Astrocyte (in vitro differentiated cells and primary cell): Measurements from ENCODE around the gene FAM53B. TPM values are rescaled to one million over a fixed set of nuclear protein-coding genes. Genes with fewer than 3 reads are reported as not detected.
A peak's percentile ranks its signal among the peaks of the same experiment; 100 is the strongest.

ENCODE experiments used
- DNase-seq: peaks from one replicate; pipeline ENCODE4 v3.0.0-alpha.2; 2010; ENCODE audit warnings: low read depth
- FAIRE-seq: peaks from 2 replicates; lab custom pipeline; 2011; peaks lifted over from hg19 to GRCh38; lab: Jason Lieb, UNC
- H2AFZ ChIP-seq: 2 replicates; pipeline ENCODE4 v1.6.0; 2012; ENCODE audit warnings: low read depth, low read length, inconsistent platforms
- H3K27ac ChIP-seq: 2 replicates; pipeline ENCODE4 v1.5.1; 2011; ENCODE audit warnings: low read depth, low read length, inconsistent platforms
- H3K27me3 ChIP-seq: 2 replicates; pipeline ENCODE4 v1.6.0; 2011; ENCODE audit warnings: low read length, inconsistent platforms; ENCODE audit not compliant: insufficient read depth
- H3K36me3 ChIP-seq: 2 replicates; pipeline ENCODE4 v1.5.1; 2011; ENCODE audit warnings: low read length, inconsistent platforms; ENCODE audit not compliant: insufficient read depth
- H3K4me1 ChIP-seq: 2 replicates; pipeline ENCODE4 v1.5.1; 2011; ENCODE audit warnings: low read length, inconsistent platforms; ENCODE audit not compliant: insufficient read depth
- H3K4me2 ChIP-seq: 2 replicates; pipeline ENCODE4 v1.6.0; 2012; ENCODE audit warnings: low read length, inconsistent platforms
- H3K4me3 ChIP-seq: 2 replicates; pipeline ENCODE4 v1.5.1; 2011; ENCODE audit warnings: low read depth, mild to moderate bottlenecking, low read length, inconsistent platforms; ENCODE audit not compliant: insufficient read depth
- H3K79me2 ChIP-seq: 2 replicates; pipeline ENCODE4 v1.6.0; 2012; ENCODE audit warnings: mild to moderate bottlenecking, low read length, inconsistent platforms; ENCODE audit not compliant: insufficient read depth
- H3K9ac ChIP-seq: 2 replicates; pipeline ENCODE4 v1.6.0; 2012; ENCODE audit warnings: mild to moderate bottlenecking, low read length, inconsistent platforms
- H3K9me3 ChIP-seq: 2 replicates; pipeline ENCODE4 v1.5.1; 2012; ENCODE audit warnings: low read depth, mild to moderate bottlenecking, low read length, inconsistent platforms; ENCODE audit not compliant: insufficient read depth
- H4K20me1 ChIP-seq: 2 replicates; pipeline ENCODE4 v1.6.0; 2012; ENCODE audit warnings: low read length, inconsistent platforms; ENCODE audit not compliant: insufficient read depth
- H3K27ac Mint-ChIP-seq: one replicate; pipeline ENCODE4 v1.8.0; 2021; ENCODE audit warnings: mild to moderate bottlenecking, mixed read lengths; ENCODE audit not compliant: unreplicated experiment
- H3K27me3 Mint-ChIP-seq: one replicate; pipeline ENCODE4 v1.8.0; 2021; ENCODE audit warnings: low read depth, mixed read lengths; ENCODE audit not compliant: unreplicated experiment
- H3K36me3 Mint-ChIP-seq: one replicate; pipeline ENCODE4 v1.8.0; 2021; ENCODE audit warnings: low read depth, mixed read lengths; ENCODE audit not compliant: unreplicated experiment
- H3K4me1 Mint-ChIP-seq: one replicate; pipeline ENCODE4 v1.8.0; 2021; ENCODE audit warnings: low read depth, mixed read lengths; ENCODE audit not compliant: unreplicated experiment
- H3K4me3 Mint-ChIP-seq: one replicate; pipeline ENCODE4 v1.8.0; 2021; ENCODE audit warnings: mild to moderate bottlenecking, moderate library complexity, mixed read lengths; ENCODE audit not compliant: unreplicated experiment
- H3K9me3 Mint-ChIP-seq: one replicate; pipeline ENCODE4 v1.8.0; 2021; ENCODE audit warnings: mild to moderate bottlenecking, mixed read lengths; ENCODE audit not compliant: unreplicated experiment
- EZH2 ChIP-seq: IDR thresholded peaks from 2 replicates; pipeline ENCODE4 v1.6.1; 2012; ENCODE audit warnings: mild to moderate bottlenecking, low read length, inconsistent platforms; ENCODE audit not compliant: insufficient read depth
- total RNA-seq: library from RNA; stranded (reverse); gene quantifications from 2 replicates; pipeline ENCODE4 v1.2.1, GENCODE V29; 2021
- TF ChIP-seq, protein P1 (sequence below): IDR thresholded peaks from 2 replicates; pipeline ENCODE4 v1.5.1; 2011; ENCODE audit warnings: low read depth, mild to moderate bottlenecking, inconsistent platforms, low read length, moderate library complexity; ENCODE audit not compliant: insufficient read depth

FAM53B gene
- total RNA-seq, 1 donor from 2014 or later, result 12.9 TPM

- no peaks in the 10 kb centered on the region for H3K27me3 ChIP-seq
- H3K4me2 ChIP-seq, result peak overlapping the region; percentile 44
- H3K4me3 Mint-ChIP-seq, result no peak overlapping the region
- peaks cover 12% of the 10 kb centered on the region for H3K4me1 ChIP-seq
- H2AFZ ChIP-seq, result no peak overlapping the region
- DNase-seq (no peak), FAIRE-seq (no peak)
- peaks cover 35% of the 10 kb centered on the region for H3K79me2 ChIP-seq
- no peak overlapping the region for H3K4me3 ChIP-seq
- no peaks in the 10 kb centered on the region for H3K36me3 ChIP-seq
- peaks cover 16% of the 10 kb centered on the region for H3K36me3 Mint-ChIP-seq
- H3K4me1 Mint-ChIP-seq, result peaks cover 23% of the 10 kb centered on the region
- peaks cover 4% of the 10 kb centered on the region for H3K27me3 Mint-ChIP-seq
- no peak overlapping the region for H3K27ac ChIP-seq
- H3K9ac ChIP-seq, result peak overlapping the region; percentile 32
- H3K27ac Mint-ChIP-seq, result no peak overlapping the region
- peaks cover 68% of the 10 kb centered on the region for H4K20me1 ChIP-seq
- no peaks in the 10 kb centered on the region for H3K9me3 Mint-ChIP-seq
- H3K9me3 ChIP-seq, result no peaks in the 10 kb centered on the region
- TF ChIP-seq EZH2, result no peak
- TF ChIP-seq, protein P1, sequence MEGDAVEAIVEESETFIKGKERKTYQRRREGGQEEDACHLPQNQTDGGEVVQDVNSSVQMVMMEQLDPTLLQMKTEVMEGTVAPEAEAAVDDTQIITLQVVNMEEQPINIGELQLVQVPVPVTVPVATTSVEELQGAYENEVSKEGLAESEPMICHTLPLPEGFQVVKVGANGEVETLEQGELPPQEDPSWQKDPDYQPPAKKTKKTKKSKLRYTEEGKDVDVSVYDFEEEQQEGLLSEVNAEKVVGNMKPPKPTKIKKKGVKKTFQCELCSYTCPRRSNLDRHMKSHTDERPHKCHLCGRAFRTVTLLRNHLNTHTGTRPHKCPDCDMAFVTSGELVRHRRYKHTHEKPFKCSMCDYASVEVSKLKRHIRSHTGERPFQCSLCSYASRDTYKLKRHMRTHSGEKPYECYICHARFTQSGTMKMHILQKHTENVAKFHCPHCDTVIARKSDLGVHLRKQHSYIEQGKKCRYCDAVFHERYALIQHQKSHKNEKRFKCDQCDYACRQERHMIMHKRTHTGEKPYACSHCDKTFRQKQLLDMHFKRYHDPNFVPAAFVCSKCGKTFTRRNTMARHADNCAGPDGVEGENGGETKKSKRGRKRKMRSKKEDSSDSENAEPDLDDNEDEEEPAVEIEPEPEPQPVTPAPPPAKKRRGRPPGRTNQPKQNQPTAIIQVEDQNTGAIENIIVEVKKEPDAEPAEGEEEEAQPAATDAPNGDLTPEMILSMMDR, result no peak
Observed at GRCh38 chr10:124733571-124734245, 10.5 kb downstream of the FAM53B start.

GRCh38 chr10:124732931-124733570, 11.1 kb downstream of the FAM53B start:
- H2AFZ ChIP-seq, result no peak overlapping the region
- peak; percentile 44 for DNase-seq
- peaks cover 23% of the 10 kb centered on the region for H3K4me1 Mint-ChIP-seq

More at GRCh38 chr10:124732931-124733570, 11.1 kb downstream of the FAM53B start:
- Histone ChIP-seq H4K20me1 (peaks cover 68% of the 10 kb centered on the region), H3K4me1 (peaks cover 12% of the 10 kb centered on the region), H3K4me3 (no peak overlapping the region), H3K4me2 (peak overlapping the region; percentile 44), H3K9me3 (no peaks in the 10 kb centered on the region), H3K79me2 (peaks cover 34% of the 10 kb centered on the region), H3K9ac (peak overlapping the region; percentile 32), H3K27ac (no peak overlapping the region), H3K27me3 (no peaks in the 10 kb centered on the region), H3K36me3 (no peaks in the 10 kb centered on the region)
- FAIRE-seq, result no peak
- Mint-ChIP-seq H3K27ac (peak overlapping the region; percentile 64), H3K4me3 (no peak overlapping the region), H3K36me3 (peaks cover 18% of the 10 kb centered on the region), H3K9me3 (no peaks in the 10 kb centered on the region), H3K27me3 (peaks cover 4% of the 10 kb centered on the region)
- TF ChIP-seq, protein P1, result no peak
- TF ChIP-seq EZH2, result no peak
